Central memory CD8-positive, alpha-beta T cell (primary cell): ENCODE data around the gene CCDC201.

ENCODE experiments used
- ATAC-seq: fragments of 150-1000 bp; cut with Tn5 transposase; replicated peaks from 2 replicates; pipeline ENCODE4 v1.10.0; 2022; ENCODE audit warnings: mild to moderate bottlenecking, moderate FRiP score, moderate number of reproducible peaks; ENCODE audit not compliant: poor library complexity, severe bottlenecking; ENCODE audit errors: extremely low read depth
- DNase-seq, 2 donors: peaks; one replicate each; pipeline ENCODE4 v3.0.0; 2021; ENCODE audit warnings: low spot score in 2 of 2
- H3K27ac Mint-ChIP-seq: one replicate; pipeline ENCODE4 v1.8.0; 2022; ENCODE audit warnings: low read depth, mild to moderate bottlenecking, moderate library complexity, mixed read lengths
- H3K27me3 Mint-ChIP-seq: one replicate; pipeline ENCODE4 v1.8.0; 2022; ENCODE audit warnings: mixed read lengths
- H3K36me3 Mint-ChIP-seq: one replicate; pipeline ENCODE4 v1.8.0; 2022; ENCODE audit warnings: mild to moderate bottlenecking, moderate library complexity, mixed read lengths; ENCODE audit not compliant: insufficient read depth
- H3K4me1 Mint-ChIP-seq: one replicate; pipeline ENCODE4 v1.8.0; 2022; ENCODE audit warnings: mixed read lengths
- H3K4me3 Mint-ChIP-seq: one replicate; pipeline ENCODE4 v1.8.0; 2022; ENCODE audit warnings: mild to moderate bottlenecking, moderate library complexity, mixed read lengths
- H3K9me3 Mint-ChIP-seq: one replicate; pipeline ENCODE4 v1.8.0; 2022; ENCODE audit warnings: mixed read lengths

CCDC201 gene

DNA sequence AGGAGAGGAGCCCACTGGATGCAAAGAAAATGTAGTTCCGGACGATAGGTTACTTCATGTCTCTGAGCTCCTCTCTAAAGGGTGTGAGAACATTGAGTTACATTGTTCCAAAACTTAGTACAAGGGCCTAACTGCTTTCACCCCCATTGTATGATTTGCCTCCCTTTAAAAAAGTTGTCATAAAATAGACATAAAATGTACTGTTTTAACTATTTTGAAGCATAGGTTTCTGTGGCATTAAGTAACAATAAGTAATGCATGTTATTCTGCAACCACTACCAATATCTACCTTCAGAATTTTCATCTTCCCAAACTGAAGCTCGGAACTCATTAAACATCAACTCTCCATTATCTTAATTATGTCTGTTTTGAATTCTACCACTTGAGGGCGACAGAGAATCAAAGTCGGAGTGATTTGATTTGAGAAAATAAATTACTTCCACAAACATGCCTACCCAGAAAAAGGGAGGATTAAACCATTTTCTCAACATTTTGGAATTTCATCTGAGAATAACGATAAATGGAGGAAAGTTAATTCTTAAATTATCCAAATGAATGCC is 18.1 kb upstream of the CCDC201 start:
- DNase-seq, result no peak
- Mint-ChIP-seq H3K4me1 (no peaks in the 10 kb centered on the region), H3K27me3 (peaks cover 89% of the 10 kb centered on the region), H3K36me3 (no peaks in the 10 kb centered on the region), H3K4me3 (no peak overlapping the region), H3K27ac (no peak overlapping the region), H3K9me3 (no peaks in the 10 kb centered on the region)
- no peak for ATAC-seq

- no peak overlapping the region for H3K27ac Mint-ChIP-seq
- no peaks in the 10 kb centered on the region for H3K4me1 Mint-ChIP-seq
- H3K36me3 Mint-ChIP-seq, result no peaks in the 10 kb centered on the region
- H3K4me3 Mint-ChIP-seq, result no peak overlapping the region
- no peaks in the 10 kb centered on the region for H3K9me3 Mint-ChIP-seq
- H3K27me3 Mint-ChIP-seq, result peaks cover 89% of the 10 kb centered on the region
- ATAC-seq (no peak), DNase-seq (no peak)
Measured at GRCh38 chr7:45890125-45890901, 17.4 kb upstream of the CCDC201 start.

GRCh38 chr7:45889367-45890067 is 16.6 kb upstream of the CCDC201 start:
- no peak overlapping the region for H3K27ac Mint-ChIP-seq
- no peak overlapping the region for H3K4me3 Mint-ChIP-seq
- DNase-seq (no peak), ATAC-seq (no peak)
- no peaks in the 10 kb centered on the region for H3K9me3 Mint-ChIP-seq
- no peaks in the 10 kb centered on the region for H3K4me1 Mint-ChIP-seq
- peaks cover 89% of the 10 kb centered on the region for H3K27me3 Mint-ChIP-seq
- no peaks in the 10 kb centered on the region for H3K36me3 Mint-ChIP-seq

GRCh38 chr7:45888993-45889366 is 16.1 kb upstream of the CCDC201 start:
- no peak for ATAC-seq
- H3K4me3 Mint-ChIP-seq, result no peak overlapping the region
- peaks cover under 1% of the 10 kb centered on the region for H3K36me3 Mint-ChIP-seq
- no peaks in the 10 kb centered on the region for H3K9me3 Mint-ChIP-seq
- H3K4me1 Mint-ChIP-seq, result no peaks in the 10 kb centered on the region
- H3K27me3 Mint-ChIP-seq, result peaks cover 89% of the 10 kb centered on the region
- no peak overlapping the region for H3K27ac Mint-ChIP-seq
- no peak for DNase-seq

DNA sequence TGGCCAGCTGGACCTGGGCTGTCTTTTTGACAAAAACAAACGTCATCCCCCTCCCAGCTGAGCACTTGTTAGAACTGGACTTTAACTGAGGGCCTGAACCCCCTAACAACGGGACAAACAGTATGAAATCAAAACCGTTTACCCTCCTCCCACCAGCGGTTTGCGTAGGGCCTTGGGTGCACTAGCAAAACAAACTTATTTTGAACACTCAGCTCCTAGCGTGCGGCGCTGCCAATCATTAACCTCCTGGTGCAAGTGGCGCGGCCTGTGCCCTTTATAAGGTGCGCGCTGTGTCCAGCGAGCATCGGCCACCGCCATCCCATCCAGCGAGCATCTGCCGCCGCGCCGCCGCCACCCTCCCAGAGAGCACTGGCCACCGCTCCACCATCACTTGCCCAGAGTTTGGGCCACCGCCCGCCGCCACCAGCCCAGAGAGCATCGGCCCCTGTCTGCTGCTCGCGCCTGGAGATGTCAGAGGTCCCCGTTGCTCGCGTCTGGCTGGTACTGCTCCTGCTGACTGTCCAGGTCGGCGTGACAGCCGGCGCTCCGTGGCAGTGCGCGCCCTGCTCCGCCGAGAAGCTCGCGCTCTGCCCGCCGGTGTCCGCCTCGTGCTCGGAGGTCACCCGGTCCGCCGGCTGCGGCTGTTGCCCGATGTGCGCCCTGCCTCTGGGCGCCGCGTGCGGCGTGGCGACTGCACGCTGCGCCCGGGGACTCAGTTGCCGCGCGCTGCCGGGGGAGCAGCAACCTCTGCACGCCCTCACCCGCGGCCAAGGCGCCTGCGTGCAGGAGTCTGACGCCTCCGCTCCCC is 15.5 kb upstream of the CCDC201 start, which contains the start of gene IGFBP1:
Gene IGFBP1, plus strand, starts transcription at position 304 of the 808 bp plus-strand sequence. Its CDS starts 165 bp downstream, at position 469.
- H3K27ac Mint-ChIP-seq, result no peak within 1 kb of the TSS
- H3K4me3 Mint-ChIP-seq, result no peak within 1 kb of the TSS
- no peak for DNase-seq
- H3K36me3 Mint-ChIP-seq, result peaks cover 2% of the 10 kb centered on the region
- no peak for ATAC-seq
- H3K27me3 Mint-ChIP-seq, result peaks cover 89% of the 10 kb centered on the region
- no peaks in the 10 kb centered on the region for H3K4me1 Mint-ChIP-seq
- H3K9me3 Mint-ChIP-seq, result no peaks in the 10 kb centered on the region

DNA sequence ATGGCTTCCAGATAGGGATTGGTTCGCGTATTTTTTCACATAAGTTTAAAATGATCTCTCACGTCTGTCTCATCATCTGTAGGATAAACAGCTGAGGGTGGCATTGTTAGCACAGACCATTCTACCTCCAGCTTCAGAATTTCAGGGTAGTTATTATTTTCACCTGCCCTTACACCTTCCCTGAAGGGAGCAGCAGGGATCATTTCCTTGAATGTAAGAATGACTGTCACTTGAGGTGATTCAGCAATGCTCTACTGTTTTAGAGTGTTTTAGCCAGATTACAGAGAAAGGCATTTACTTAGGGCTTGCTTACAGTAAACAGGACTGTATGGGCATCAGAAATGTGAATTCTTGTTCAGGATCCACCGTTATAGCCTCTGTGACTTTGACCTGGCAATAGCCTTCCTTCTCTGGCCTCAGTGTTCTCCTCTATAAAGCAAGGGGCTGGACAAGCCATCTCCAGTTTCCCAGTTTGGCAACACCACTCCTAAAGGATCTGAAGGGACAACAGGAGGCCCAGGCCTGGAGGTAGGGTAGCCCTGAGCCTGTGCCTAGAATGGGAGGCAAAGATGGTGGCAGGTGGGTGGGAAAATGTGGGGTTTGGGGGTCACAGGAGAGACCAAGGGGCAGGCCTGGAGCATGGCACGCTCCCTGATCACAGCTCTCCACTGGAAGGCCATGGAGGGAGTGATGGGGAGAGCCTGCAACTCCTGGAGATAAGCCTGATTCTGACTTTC is 14.2 kb upstream of the CCDC201 start:
- Mint-ChIP-seq H3K4me3 (no peak overlapping the region), H3K9me3 (no peaks in the 10 kb centered on the region), H3K27me3 (peaks cover 79% of the 10 kb centered on the region), H3K36me3 (peaks cover 2% of the 10 kb centered on the region), H3K27ac (no peak overlapping the region), H3K4me1 (no peaks in the 10 kb centered on the region)
- no peak for DNase-seq
- no peak for ATAC-seq

- H3K9me3 Mint-ChIP-seq, result no peaks in the 10 kb centered on the region
- H3K27me3 Mint-ChIP-seq, result peaks cover 62% of the 10 kb centered on the region
- H3K36me3 Mint-ChIP-seq, result peaks cover 2% of the 10 kb centered on the region
- no peak overlapping the region for H3K4me3 Mint-ChIP-seq
- no peaks in the 10 kb centered on the region for H3K4me1 Mint-ChIP-seq
- ATAC-seq, result no peak
- H3K27ac Mint-ChIP-seq, result no peak overlapping the region
- DNase-seq, result no peak
Measured at GRCh38 chr7:45885264-45885882, 12.5 kb upstream of the CCDC201 start.

DNA sequence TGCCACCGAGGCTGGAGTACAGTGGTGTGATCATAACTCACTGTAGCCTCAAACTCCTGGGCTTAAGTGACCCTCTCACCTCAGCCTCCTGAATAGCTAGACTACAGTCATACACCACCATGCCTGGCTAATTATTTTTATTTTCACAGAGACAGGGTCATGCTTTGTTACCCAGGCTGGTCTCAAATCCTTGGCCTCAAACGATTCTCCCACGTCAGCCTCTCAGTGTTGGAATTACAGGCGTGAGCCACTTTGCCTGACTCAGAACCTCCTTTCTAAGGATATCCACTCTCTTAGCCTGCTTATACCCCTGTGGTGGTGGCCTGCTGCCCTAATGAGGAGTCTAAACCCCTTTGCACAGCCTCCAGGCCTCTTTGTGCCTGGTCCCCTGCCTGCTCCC is 11.3 kb upstream of the CCDC201 start:
- no peak for DNase-seq
- Mint-ChIP-seq H3K27ac (no peak overlapping the region), H3K4me3 (no peak overlapping the region), H3K9me3 (no peaks in the 10 kb centered on the region), H3K4me1 (no peaks in the 10 kb centered on the region), H3K27me3 (peaks cover 49% of the 10 kb centered on the region), H3K36me3 (peaks cover 2% of the 10 kb centered on the region)
- no peak for ATAC-seq

- Mint-ChIP-seq H3K4me1 (no peaks in the 10 kb centered on the region), H3K27me3 (peaks cover 41% of the 10 kb centered on the region), H3K36me3 (peaks cover 2% of the 10 kb centered on the region), H3K4me3 (no peak overlapping the region), H3K9me3 (no peaks in the 10 kb centered on the region), H3K27ac (no peak overlapping the region)
- DNase-seq (no peak), ATAC-seq (no peak)
Measured at GRCh38 chr7:45882465-45882810, 9.6 kb upstream of the CCDC201 start.

- ATAC-seq (no peak), DNase-seq (no peak)
- Mint-ChIP-seq H3K4me3 (no peak overlapping the region), H3K4me1 (no peaks in the 10 kb centered on the region), H3K36me3 (peaks cover 2% of the 10 kb centered on the region), H3K9me3 (no peaks in the 10 kb centered on the region), H3K27ac (no peak overlapping the region), H3K27me3 (peaks cover 35% of the 10 kb centered on the region)
Measured at GRCh38 chr7:45881759-45882464, 9.0 kb upstream of the CCDC201 start.

DNA sequence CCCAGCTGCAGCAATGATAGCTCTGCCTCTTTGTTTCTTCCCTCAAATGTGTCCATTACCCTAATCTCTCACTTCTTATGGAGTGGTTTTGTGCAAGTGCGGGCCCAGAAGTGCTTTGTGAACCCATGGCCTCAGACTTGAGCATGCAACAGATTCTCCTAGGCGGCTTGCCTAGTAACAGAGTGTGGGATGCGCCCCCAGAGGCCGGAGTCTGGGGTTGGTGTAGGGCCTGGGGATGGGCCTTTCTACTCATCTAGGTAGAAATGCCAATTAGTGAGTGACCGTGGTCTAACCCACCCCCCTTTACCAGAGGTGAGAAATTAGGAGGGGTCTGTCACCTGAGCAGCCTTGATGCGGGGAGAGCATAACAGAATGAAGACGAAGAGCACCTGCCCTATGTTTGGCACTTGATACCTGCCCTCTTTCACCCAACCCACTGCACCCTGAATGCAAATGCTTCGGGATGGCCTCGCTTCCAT is 8.4 kb upstream of the CCDC201 start:
- no peak for DNase-seq
- H3K27ac Mint-ChIP-seq, result no peak overlapping the region
- no peaks in the 10 kb centered on the region for H3K9me3 Mint-ChIP-seq
- H3K27me3 Mint-ChIP-seq, result peaks cover 29% of the 10 kb centered on the region
- H3K4me1 Mint-ChIP-seq, result no peaks in the 10 kb centered on the region
- ATAC-seq, result no peak
- peaks cover 2% of the 10 kb centered on the region for H3K36me3 Mint-ChIP-seq
- no peak overlapping the region for H3K4me3 Mint-ChIP-seq
